H9 (cell line): ENCODE measurements around the gene IL3RA. TPM values are rescaled to one million over a fixed set of nuclear protein-coding genes. Genes with fewer than 3 reads are reported as not detected.
"Not testable (repeated sequence)": the region's sequence is repeated elsewhere in the genome, so short reads cannot be mapped to it uniquely, and the experiment has no call there.

Experiments used
- DNase-seq: peaks from one replicate; pipeline ENCODE4 v3.0.0-alpha.2; 2017
- H2AFZ ChIP-seq: one replicate; pipeline ENCODE4 v1.6.1; 2013; ENCODE audit warnings: mild to moderate bottlenecking, low read length, control low read depth, moderate library complexity
- H2AK5ac ChIP-seq: 2 replicates; pipeline ENCODE4 v1.6.1; 2013; ENCODE audit warnings: low read length, control low read depth, mixed read lengths; ENCODE audit not compliant: insufficient read length
- H2BK120ac ChIP-seq: one replicate; pipeline ENCODE4 v1.6.1; 2013; ENCODE audit warnings: low read depth, mild to moderate bottlenecking, low read length, control low read depth, inconsistent platforms; ENCODE audit not compliant: poor library complexity, severe bottlenecking
- H2BK12ac ChIP-seq: 2 replicates; pipeline ENCODE4 v1.6.1; 2013; ENCODE audit warnings: low read length, control low read depth, mixed read lengths, low read depth; ENCODE audit not compliant: insufficient read length
- H2BK15ac ChIP-seq: 2 replicates; pipeline ENCODE4 v1.6.1; 2013; ENCODE audit warnings: low read depth, low read length, control low read depth
- H2BK20ac ChIP-seq: one replicate; pipeline ENCODE4 v1.6.1; 2013; ENCODE audit warnings: low read depth, mild to moderate bottlenecking, low read length, control low read depth, inconsistent platforms; ENCODE audit not compliant: poor library complexity, severe bottlenecking
- H2BK5ac ChIP-seq: 2 replicates; pipeline ENCODE4 v1.6.1; 2013; ENCODE audit warnings: low read length, control low read depth, mixed read lengths; ENCODE audit not compliant: insufficient read length
- H3K14ac ChIP-seq: 2 replicates; pipeline ENCODE4 v1.6.1; 2013; ENCODE audit warnings: low read length, control low read depth; ENCODE audit not compliant: insufficient read depth
- H3K18ac ChIP-seq: 2 replicates; pipeline ENCODE4 v1.6.1; 2013; ENCODE audit warnings: low read depth, mild to moderate bottlenecking, mixed read lengths, low read length, control low read depth; ENCODE audit not compliant: insufficient read length
- H3K23ac ChIP-seq: 2 replicates; pipeline ENCODE4 v1.6.1; 2013; ENCODE audit warnings: low read length, control low read depth, mixed read lengths, low read depth; ENCODE audit not compliant: insufficient read length
- H3K23me2 ChIP-seq: 2 replicates; pipeline ENCODE4 v1.6.1; 2013; ENCODE audit warnings: low read depth, mild to moderate bottlenecking, mixed read lengths, low read length, control low read depth; ENCODE audit not compliant: insufficient read length, poor library complexity, severe bottlenecking
- H3K27ac ChIP-seq: 2 replicates; pipeline ENCODE4 v1.5.1; 2013; ENCODE audit warnings: low read length, control low read depth, mixed read lengths, low read depth; ENCODE audit not compliant: insufficient read length
- H3K27me3 ChIP-seq: 2 replicates; pipeline ENCODE4 v1.6.1; 2013; ENCODE audit warnings: low read length, control low read depth, inconsistent platforms; ENCODE audit not compliant: insufficient read depth
- H3K4ac ChIP-seq: 2 replicates; pipeline ENCODE4 v1.6.1; 2013; ENCODE audit warnings: low read depth, mild to moderate bottlenecking, control low read depth, inconsistent platforms, low read length, moderate library complexity
- H3K4me1 ChIP-seq: 2 replicates; pipeline ENCODE4 v1.6.1; 2013; ENCODE audit warnings: low read length, control low read depth, inconsistent platforms; ENCODE audit not compliant: insufficient read depth
- H3K4me2 ChIP-seq: 2 replicates; pipeline ENCODE4 v1.6.1; 2013; ENCODE audit warnings: low read length, control low read depth, mixed read lengths; ENCODE audit not compliant: insufficient read length, insufficient read depth
- H3K56ac ChIP-seq: 2 replicates; pipeline ENCODE4 v1.6.1; 2013; ENCODE audit warnings: low read depth, mild to moderate bottlenecking, mixed read lengths, low read length, control low read depth; ENCODE audit not compliant: insufficient read length
- H3K79me1 ChIP-seq: 2 replicates; pipeline ENCODE4 v1.6.1; 2013; ENCODE audit warnings: low read depth, mild to moderate bottlenecking, moderate library complexity, low read length, control low read depth, inconsistent platforms; ENCODE audit not compliant: insufficient read depth, poor library complexity, severe bottlenecking
- H3K79me2 ChIP-seq: 2 replicates; pipeline ENCODE4 v1.6.1; 2013; ENCODE audit warnings: low read length, control low read depth, inconsistent platforms; ENCODE audit not compliant: insufficient read depth
- H3K9ac ChIP-seq: 2 replicates; pipeline ENCODE4 v1.6.1; 2013; ENCODE audit warnings: low read length, control low read depth, mixed read lengths; ENCODE audit not compliant: insufficient read length; ENCODE audit errors: extremely low read depth
- H3K9me3 ChIP-seq: one replicate; pipeline ENCODE4 v1.6.1; 2013; ENCODE audit warnings: low read depth, low read length, inconsistent platforms; ENCODE audit not compliant: control insufficient read depth
- H3T11ph ChIP-seq: one replicate; pipeline ENCODE4 v1.6.1; 2013; ENCODE audit warnings: mild to moderate bottlenecking, low read length, control low read depth, inconsistent platforms
- H4K20me1 ChIP-seq: one replicate; pipeline ENCODE4 v1.6.1; 2013; ENCODE audit not compliant: control insufficient read depth, insufficient read length, insufficient read depth
- H4K5ac ChIP-seq: 2 replicates; pipeline ENCODE4 v1.6.1; 2013; ENCODE audit warnings: low read depth, mild to moderate bottlenecking, mixed read lengths, low read length, control low read depth; ENCODE audit not compliant: insufficient read length
- H4K8ac ChIP-seq: replicated peaks from 2 replicates; pipeline ENCODE4 v1.6.1; 2013; ENCODE audit warnings: low read length, control low read depth, mixed read lengths, low read depth; ENCODE audit not compliant: insufficient read length
- H4K91ac ChIP-seq: 2 replicates; pipeline ENCODE4 v1.6.1; 2013; ENCODE audit warnings: low read depth, mild to moderate bottlenecking, moderate library complexity, mixed read lengths, low read length, control low read depth; ENCODE audit not compliant: insufficient read length
- H3K27ac Mint-ChIP-seq, 3 experiments: 2 replicates in 2 of 3; 3 replicates in 1 of 3; pipeline ENCODE4 v1.8.0; 2020 to 2021; ENCODE audit warnings: mixed read lengths in 3 of 3, mild to moderate bottlenecking in 1 of 3, moderate library complexity in 1 of 3
- H3K27me3 Mint-ChIP-seq: 2 replicates; pipeline ENCODE4 v1.8.0; 2021; ENCODE audit warnings: low read depth, mild to moderate bottlenecking, moderate library complexity, mixed read lengths
- H3K36me3 Mint-ChIP-seq, 3 experiments: 2 replicates in 2 of 3; 3 replicates in 1 of 3; pipeline ENCODE4 v1.8.0; 2020 to 2021; ENCODE audit warnings: low read depth in 3 of 3, mixed read lengths in 3 of 3; ENCODE audit not compliant: insufficient read depth in 1 of 3
- H3K4me1 Mint-ChIP-seq, 2 experiments: 2 replicates each; pipeline ENCODE4 v1.8.0; 2020; ENCODE audit warnings: mixed read lengths in 2 of 2
- H3K4me3 Mint-ChIP-seq, 2 experiments: 2 replicates in 1 of 2; 3 replicates in 1 of 2; pipeline ENCODE4 v1.8.0; 2020 to 2021; ENCODE audit warnings: mild to moderate bottlenecking in 2 of 2, mixed read lengths in 2 of 2, moderate library complexity in 1 of 2
- H3K9me3 Mint-ChIP-seq, 2 experiments: 2 replicates in 1 of 2; 3 replicates in 1 of 2; pipeline ENCODE4 v1.8.0; 2020; ENCODE audit warnings: mild to moderate bottlenecking in 2 of 2, mixed read lengths in 2 of 2, moderate library complexity in 1 of 2
- WGBS: extraction: QIAGEN DNeasy Blood & Tissue Kit; methylation state at CpG from one replicate; pipeline ENCODE4 v1.1.7; 2013; ENCODE audit warnings: missing lambda C conversion rate, low lambda C conversion rate, mixed read lengths; ENCODE audit not compliant: insufficient read length; ENCODE audit errors: extremely low coverage; 5-methylcytosine and 5-hydroxymethylcytosine counted together
- total RNA-seq: library from RNA; stranded (reverse); gene quantifications from 2 replicates; pipeline ENCODE4 v1.2.1, GENCODE V29; 2021
- TF ChIP-seq, protein P1 (sequence below): fragments of 200-600 bp; sonication (generic); conservative IDR thresholded peaks from 3 replicates; pipeline ENCODE4 v1.8.0; 2021; ENCODE audit warnings: antibody characterized with exemption, mild to moderate bottlenecking

IL3RA gene
- total RNA-seq, 1 experiment from 2014 or later: 0.24 TPM

DNA sequence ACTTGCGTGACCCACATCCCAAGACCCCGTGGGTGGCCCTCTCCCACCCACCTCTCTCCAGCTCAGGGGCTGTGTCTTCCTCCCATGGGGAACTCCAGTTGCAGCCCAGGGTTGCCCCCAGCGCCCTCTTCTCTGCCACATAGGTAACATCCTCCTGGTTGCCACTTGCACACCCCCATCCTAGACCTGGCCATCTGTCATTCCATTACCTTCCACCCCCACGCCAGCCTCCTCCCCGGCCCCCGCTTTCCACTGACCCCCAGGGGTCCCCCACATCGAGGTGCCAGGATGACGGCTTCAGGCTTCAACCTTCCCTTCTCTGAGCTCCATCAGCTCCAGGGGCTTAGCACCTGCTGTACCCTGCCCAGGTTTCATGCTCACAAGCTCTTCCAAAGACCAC lies 28.1 kb upstream of the IL3RA start:
- no peak overlapping the region for H3T11ph ChIP-seq
- no peaks in the 10 kb centered on the region for H4K20me1 ChIP-seq
- no peak overlapping the region for H3K18ac ChIP-seq
- no peak overlapping the region for H2AFZ ChIP-seq
- H3K79me2 ChIP-seq: no peaks in the 10 kb centered on the region
- H3K56ac ChIP-seq: no peak overlapping the region
- no peak overlapping the region for H2BK15ac ChIP-seq
- no peak overlapping the region for H3K4me2 ChIP-seq
- H3K27ac Mint-ChIP-seq: no peak overlapping the region
- peaks cover 19 to 27% of the 10 kb centered on the region in 2 experiments for H3K9me3 Mint-ChIP-seq
- no peak overlapping the region for H4K91ac ChIP-seq
- no peak overlapping the region for H3K4ac ChIP-seq
- no peak overlapping the region for H3K9ac ChIP-seq
- no peak overlapping the region for H3K23ac ChIP-seq
- H3K27me3 ChIP-seq: no peaks in the 10 kb centered on the region
- no peak overlapping the region for H3K4me3 Mint-ChIP-seq
- no peak overlapping the region for H4K8ac ChIP-seq
- no peak overlapping the region for H4K5ac ChIP-seq
- no peak overlapping the region for H2BK120ac ChIP-seq
- no peak overlapping the region for H2AK5ac ChIP-seq
- H3K79me1 ChIP-seq: no peaks in the 10 kb centered on the region
- no peaks in the 10 kb centered on the region for H3K4me1 Mint-ChIP-seq
- no peaks in the 10 kb centered on the region for H3K4me1 ChIP-seq
- no peak overlapping the region for H2BK12ac ChIP-seq
- no peak overlapping the region for H3K14ac ChIP-seq
- TF ChIP-seq, protein P1, sequence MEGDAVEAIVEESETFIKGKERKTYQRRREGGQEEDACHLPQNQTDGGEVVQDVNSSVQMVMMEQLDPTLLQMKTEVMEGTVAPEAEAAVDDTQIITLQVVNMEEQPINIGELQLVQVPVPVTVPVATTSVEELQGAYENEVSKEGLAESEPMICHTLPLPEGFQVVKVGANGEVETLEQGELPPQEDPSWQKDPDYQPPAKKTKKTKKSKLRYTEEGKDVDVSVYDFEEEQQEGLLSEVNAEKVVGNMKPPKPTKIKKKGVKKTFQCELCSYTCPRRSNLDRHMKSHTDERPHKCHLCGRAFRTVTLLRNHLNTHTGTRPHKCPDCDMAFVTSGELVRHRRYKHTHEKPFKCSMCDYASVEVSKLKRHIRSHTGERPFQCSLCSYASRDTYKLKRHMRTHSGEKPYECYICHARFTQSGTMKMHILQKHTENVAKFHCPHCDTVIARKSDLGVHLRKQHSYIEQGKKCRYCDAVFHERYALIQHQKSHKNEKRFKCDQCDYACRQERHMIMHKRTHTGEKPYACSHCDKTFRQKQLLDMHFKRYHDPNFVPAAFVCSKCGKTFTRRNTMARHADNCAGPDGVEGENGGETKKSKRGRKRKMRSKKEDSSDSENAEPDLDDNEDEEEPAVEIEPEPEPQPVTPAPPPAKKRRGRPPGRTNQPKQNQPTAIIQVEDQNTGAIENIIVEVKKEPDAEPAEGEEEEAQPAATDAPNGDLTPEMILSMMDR: no peak
- no CpG with 5 or more reads among the region's 8 CpGs for WGBS
- no peak overlapping the region for H2BK5ac ChIP-seq
- H3K27ac ChIP-seq: no peak overlapping the region
- H2BK20ac ChIP-seq: no peak overlapping the region
- no peaks in the 10 kb centered on the region for H3K23me2 ChIP-seq
- H3K9me3 ChIP-seq: no peaks in the 10 kb centered on the region
- peaks cover 9 to 26% (median 17%) of the 10 kb centered on the region in 3 experiments for H3K36me3 Mint-ChIP-seq
- DNase-seq: no peak
- H3K27me3 Mint-ChIP-seq: peaks cover 5% of the 10 kb centered on the region

DNA sequence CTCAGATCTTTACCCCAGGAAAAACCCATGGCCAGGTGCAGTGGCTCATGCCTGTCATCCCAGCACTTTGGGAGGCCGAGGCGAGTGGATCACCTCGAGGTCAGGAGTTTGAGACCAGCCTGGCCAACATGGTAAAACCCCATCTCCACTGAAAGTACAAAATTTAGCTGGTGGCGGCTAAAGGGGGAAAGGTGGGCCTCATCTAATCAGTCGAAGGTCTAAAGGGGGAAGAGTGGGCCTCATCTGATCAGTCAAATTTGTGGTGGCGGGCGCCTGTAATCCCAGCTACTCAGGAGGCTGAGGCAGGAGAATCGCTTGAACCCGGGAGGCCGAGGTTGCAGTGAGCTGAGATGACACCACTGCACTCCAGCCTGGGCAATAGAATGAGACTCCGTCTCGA lies 27.7 kb upstream of the IL3RA start:
- H2BK15ac ChIP-seq, H3K79me1 ChIP-seq, H2BK12ac ChIP-seq, H3K14ac ChIP-seq, H3K27ac ChIP-seq, H3K4me1 ChIP-seq, H3K9me3 ChIP-seq, H3K79me2 ChIP-seq, H3K23me2 ChIP-seq, H4K8ac ChIP-seq, H4K5ac ChIP-seq, DNase-seq, H2AFZ ChIP-seq, H3K4me1 Mint-ChIP-seq, H2AK5ac ChIP-seq, H2BK5ac ChIP-seq, H3K27ac Mint-ChIP-seq, H3T11ph ChIP-seq, H2BK20ac ChIP-seq, H3K23ac ChIP-seq, H3K4me3 Mint-ChIP-seq, H2BK120ac ChIP-seq, H3K27me3 ChIP-seq, H3K9ac ChIP-seq, H3K18ac ChIP-seq, H3K27me3 Mint-ChIP-seq, H4K20me1 ChIP-seq, H3K4me2 ChIP-seq, H3K4ac ChIP-seq, H3K56ac ChIP-seq, H4K91ac ChIP-seq: not testable (repeated sequence)
- peaks cover 9 to 26% (median 17%) of the 10 kb centered on the region in 3 experiments for H3K36me3 Mint-ChIP-seq
- no CpG with 5 or more reads among the region's 12 CpGs for WGBS
- peaks cover 19 to 27% of the 10 kb centered on the region in 2 experiments for H3K9me3 Mint-ChIP-seq
